HG02571 (cell line): ENCODE measurements around the gene ARHGAP19.

ENCODE experiments used
- ATAC-seq: cut with Tn5 transposase; IDR thresholded peaks from one replicate; pipeline ENCODE4 v1.9.1; 2021; ENCODE audit warnings: mild to moderate bottlenecking, moderate library complexity; ENCODE audit not compliant: unreplicated experiment

Gene ARHGAP19

GRCh38 chr10:97197030-97197500 is 95.4 kb downstream of the ARHGAP19 start:
- ATAC-seq, result no peak

DNA sequence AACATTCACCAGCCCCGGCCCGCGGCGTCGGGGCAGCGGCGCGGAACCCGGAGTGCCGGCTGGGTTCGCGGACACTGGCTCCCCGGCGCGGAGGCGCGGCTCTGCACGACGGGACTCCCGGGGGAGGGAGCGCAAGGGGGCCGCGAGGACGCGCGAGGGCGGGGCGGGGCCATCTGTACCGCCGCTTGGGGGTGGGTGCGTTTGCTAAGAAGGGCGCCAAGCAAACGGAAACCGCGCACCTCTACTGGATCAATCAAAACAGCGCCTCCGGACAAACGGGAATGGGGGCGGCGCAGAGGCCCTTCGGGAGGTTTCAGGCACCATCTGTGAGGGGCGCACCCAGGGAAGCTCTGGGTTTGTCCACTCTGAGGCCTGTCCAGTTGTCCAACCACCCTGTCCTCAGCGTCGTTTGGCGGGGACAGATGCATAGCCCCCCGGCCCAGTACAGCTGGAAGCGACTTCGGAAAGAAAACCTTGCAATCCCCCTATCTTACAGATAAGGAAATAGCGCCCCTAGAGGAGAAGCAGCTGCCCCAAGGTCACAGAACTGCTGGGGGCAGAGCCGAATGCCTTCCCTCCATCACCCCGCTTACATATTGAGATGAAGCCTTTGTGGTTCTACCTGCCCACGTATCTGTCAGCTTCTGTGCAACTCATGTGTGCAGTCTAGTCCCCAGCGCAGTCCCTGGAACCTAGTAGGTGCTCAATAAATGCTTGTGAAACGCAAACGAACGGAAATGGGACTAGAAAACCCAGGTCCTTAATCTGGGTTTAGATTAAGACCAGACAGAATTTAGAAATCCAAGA is 96.0 kb downstream of the ARHGAP19 start:
- no peak for ATAC-seq

DNA sequence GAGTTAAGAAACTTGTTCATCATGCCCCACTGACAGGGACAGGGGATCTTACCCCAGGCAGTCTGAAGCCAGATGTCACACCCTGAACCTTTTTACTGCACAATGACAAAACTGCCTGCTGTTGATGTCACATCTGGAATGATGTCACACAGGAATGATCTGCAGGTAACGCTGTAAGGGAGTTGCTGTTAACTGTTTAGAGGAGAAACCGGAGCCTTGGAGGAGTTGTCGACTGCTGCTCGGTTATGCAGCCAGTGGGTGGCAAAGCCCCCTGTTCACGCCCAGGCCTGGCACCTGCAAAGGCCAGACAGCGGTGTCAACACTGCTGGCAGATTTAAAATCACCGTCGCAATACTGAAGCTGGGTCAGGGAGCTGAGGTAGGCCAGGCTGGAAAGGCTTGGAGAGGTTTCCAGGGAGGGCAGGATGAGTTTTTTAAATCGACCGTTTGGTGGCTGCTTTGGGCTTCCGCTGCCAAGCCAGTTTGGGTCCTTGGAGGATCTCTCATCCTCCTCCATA is 96.7 kb downstream of the ARHGAP19 start:
- no peak for ATAC-seq

GRCh38 chr10:97192952-97193435 is 99.4 kb downstream of the ARHGAP19 start:
- ATAC-seq, result no peak

DNA sequence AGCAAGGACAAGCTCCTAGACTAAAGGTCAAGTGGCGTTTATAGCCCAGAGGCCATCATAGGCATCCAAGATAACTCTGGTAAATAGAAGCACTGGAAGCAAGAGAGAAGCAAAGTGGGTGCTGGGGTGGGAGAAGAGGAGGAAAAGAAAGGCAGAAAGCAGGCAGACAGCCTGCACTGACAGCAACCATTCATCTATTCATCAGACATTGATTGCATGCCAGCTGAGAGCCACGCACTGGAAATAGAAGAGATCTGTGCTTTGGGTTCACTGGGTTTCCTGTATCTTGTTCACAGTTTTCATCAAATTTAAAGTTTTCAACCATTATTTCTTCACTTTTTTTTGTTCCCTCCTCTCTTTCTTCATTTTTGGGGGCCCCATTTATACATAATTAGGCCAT is 102.0 kb downstream of the ARHGAP19 start:
- no peak for ATAC-seq

GRCh38 chr10:97188261-97188711 is 104.2 kb downstream of the ARHGAP19 start:
- ATAC-seq, result no peak

- no peak for ATAC-seq
Measured at GRCh38 chr10:97186911-97187310, 105.5 kb downstream of the ARHGAP19 start.

DNA sequence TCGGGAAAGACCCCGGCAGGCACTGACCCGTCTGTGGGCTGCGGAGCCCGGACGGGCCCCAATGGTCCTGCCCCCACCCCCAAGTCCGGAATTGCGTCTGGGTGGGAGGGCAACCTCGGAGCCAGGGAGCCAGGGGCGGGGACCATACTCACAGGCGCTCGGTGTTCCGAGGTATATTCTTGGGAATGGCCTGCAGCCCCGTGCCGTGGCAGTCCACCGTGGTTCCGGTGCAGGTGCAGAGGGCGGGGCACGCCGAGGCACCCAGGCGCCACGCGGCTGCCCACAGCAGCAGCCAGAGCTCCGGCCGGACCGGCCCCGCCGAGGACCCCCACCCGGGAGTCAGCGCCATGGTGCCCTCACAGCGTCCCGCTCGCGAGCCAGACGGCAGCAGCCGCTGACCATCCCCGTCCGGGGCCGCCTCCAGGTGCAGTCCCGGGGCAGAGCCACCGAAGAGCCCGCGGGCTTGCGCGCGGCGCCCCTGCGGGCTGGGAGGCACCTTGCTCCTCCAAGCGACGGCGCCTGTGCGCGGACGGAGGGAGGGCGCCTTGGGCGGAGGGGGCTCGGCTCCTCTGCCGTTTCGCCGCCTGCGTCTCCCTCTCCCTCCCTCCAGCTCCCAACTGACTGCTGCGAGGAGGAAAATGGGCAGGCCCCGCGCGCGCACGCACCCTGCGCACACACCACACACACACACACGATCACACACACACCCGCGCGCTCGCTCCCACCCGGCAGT is 106.9 kb downstream of the ARHGAP19 start, which contains the start of gene SLIT1:
TSS of gene SLIT1 (minus strand) at position 634 of the 733 bp plus-strand sequence. CDS start at position 349, 285 bp downstream.
- ATAC-seq, result no peak

DNA sequence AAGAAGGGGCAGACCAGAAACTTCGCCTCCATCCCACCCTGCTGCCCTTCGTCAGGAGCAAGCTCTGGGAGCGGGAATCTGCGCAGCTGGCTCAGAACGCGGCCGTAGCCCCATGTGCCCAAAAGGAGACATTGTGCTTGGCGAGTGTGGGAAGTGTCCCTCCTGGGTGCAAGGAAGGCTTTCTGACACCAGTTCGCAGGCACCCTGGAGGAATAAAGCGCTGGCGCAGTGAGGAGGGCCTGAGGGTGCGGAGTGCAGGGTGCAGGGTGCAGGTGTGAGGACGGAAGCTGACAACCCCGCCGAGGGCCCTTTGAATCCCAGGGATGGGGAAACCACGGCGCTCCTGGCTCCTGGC is 107.5 kb downstream of the ARHGAP19 start:
- no peak for ATAC-seq

GRCh38 chr10:97183314-97183713 is 109.1 kb downstream of the ARHGAP19 start:
- no peak for ATAC-seq

GRCh38 chr10:97182288-97182990 is 110.0 kb downstream of the ARHGAP19 start:
- ATAC-seq, result no peak

DNA sequence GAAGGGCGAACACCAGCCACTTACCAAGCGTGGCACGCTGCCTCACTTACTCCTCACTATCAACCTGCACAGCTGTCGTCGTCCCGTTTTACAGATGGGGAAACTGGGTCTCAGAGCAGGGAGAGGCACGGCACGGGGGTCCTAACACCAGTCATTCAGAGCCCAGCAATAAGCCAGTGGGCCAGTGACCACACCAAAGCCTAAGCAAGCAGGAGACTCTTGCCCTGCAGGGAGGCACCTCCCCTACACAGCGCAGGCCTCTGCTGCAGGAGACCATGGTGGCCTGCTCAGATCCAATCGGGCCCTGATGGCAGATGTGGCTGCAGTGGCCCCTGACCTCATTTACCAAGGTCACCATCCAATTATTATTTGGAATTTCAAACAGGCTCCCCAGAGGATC is 111.5 kb downstream of the ARHGAP19 start:
- ATAC-seq, result no peak

DNA sequence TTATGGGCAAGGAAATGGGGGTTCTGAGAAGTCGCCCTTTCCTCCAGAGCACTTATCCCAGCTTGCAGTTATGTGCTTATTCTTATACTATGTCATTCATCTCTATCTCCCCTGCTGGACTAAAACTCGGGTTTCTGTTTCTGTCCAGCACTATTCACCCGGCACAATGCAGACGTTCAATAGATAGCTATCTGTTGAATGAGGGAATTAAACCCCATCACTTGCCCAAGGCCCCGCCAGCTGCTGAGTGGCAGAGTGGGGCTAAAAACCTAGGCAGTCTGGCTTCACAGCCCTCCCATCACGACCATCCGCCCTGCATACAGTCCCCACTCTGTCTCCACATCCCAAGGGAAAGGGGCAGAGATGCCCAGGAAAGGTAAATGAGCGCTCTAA is 112.1 kb downstream of the ARHGAP19 start:
- ATAC-seq, result no peak

DNA sequence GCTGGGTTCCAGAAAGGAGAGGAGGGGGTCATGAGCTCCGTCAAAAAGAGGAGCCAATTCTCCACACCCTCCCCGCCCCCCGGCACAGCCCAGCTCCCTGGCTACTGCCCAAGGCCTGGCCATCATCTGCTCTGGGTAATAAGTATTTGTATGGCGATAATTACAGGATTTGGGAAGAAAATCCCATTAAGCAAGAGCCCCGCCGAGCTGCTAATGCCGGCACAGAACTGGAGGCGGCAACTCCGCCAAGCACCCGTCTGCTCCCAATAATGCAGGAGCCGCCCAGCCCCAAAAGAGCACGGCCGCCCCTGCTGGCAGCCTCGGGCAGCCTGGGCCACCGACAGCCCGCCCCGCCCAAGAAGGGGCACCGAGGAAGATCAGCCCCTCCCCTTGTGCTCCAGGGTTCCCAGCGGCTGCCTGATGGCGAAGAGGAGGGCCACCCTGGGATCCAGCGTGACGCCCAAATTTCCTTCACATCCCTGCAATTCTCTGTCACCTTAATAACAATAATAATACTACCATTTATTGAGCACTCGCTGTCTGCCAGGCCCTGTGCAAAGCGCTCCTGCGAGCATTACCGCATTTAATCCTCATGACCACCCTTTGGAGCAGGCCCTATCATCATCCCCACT is 112.6 kb downstream of the ARHGAP19 start:
- ATAC-seq, result no peak

DNA sequence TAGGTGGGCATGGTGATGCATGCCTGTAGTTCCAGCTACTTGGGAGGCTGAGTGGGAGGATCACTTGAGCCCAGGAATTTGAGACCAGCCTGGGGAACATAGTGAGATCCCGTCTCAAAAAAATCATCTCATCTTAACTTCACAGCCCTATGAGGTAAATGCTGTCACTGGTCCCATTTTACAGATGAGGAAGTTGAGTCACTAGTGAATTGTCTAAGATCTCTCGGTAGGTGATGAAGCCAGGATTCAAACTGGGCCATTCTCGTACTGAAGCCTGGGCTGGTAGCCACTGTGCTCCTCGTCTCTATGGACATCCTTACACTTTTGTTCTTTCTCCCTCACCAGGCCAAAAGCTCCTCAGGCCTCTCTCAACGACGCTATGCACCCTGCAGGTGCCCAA is 113.1 kb downstream of the ARHGAP19 start:
- ATAC-seq, result no peak

DNA sequence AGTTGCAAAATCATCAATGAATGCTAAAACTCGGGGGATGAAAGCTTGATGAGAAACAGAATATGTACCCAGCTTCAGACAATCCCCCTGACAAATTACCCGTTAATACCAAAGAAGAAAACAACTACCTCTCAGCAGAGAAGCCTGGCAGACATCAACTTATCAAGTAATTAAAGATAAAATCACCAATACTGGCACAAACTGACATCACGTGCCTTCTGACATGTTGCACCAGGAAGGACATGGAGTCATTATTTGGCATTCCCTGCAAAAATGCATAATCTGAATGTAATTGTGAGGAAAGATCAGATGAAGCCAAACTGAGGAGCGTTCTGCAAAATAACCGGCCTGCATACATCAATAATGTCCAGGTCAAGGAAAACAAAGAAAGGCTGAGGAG is 114.4 kb downstream of the ARHGAP19 start:
- no peak for ATAC-seq

DNA sequence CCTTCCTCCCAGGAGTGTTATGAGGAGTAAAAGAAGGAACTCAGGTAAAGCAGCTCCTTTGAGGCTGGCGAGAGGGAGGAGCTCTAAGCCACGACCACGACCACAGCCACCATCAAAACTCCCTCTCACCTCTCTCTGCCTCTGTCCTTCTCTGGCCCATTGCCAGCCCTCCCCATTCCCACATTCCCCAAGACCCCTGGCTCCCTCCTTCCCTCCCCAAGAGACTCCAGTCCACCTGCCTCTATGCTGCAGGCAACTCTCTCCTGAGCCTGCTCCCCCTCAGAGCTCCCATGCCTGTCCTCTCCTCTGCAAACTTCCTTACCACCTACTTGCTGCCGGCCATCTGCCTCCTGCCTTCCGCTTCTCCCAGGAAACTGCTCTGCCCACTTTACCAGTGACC is 116.2 kb downstream of the ARHGAP19 start:
- ATAC-seq, result no peak

DNA sequence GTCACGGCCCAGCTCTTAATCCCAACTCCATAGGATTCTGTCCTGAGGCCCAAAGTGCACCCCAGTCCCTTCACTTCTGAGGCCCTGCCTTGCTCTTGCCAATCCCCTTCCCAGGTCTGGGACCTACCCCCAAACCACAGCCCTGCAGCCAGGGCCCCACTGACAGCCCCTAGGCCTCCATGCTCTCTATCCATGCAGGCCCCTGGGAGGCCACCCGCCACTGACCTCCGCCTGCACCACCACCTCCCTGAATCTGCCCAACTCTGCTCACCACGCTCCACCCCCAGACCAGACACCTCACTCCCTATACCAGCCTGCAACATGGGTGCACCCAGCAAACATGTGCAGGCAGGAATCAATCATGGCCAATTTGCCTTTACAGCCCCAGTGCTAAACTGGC is 116.9 kb downstream of the ARHGAP19 start:
- ATAC-seq, result no peak

DNA sequence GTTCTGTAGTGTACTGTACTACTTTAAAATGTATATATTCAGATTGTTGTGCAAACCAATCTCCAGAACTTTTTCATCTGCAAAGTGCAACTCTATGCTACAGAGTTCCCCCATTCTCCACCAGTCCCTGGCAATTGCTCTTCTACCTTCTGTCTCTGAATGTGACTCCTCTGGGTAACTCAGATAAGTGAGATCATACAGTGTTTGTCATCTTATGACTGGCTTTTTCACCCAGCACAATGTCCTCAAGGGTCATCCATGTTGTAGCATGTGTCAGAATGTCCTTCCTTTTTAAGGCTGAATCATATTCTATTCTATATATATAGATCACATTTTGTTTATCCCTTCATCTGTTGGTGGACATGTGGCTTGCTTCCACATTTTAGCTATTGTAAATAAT is 117.5 kb downstream of the ARHGAP19 start:
- no peak for ATAC-seq

- ATAC-seq, result no peak
Measured at GRCh38 chr10:97174276-97174775, 118.1 kb downstream of the ARHGAP19 start.
